ENCODE results near the gene COL12A1. TPM values are rescaled to one million over a fixed set of nuclear protein-coding genes. Genes with fewer than 3 reads are reported as not detected.

Gene COL12A1
- total RNA-seq, 6 experiments from 2014 or later, result 205 to 304 (median 227) TPM

DNA sequence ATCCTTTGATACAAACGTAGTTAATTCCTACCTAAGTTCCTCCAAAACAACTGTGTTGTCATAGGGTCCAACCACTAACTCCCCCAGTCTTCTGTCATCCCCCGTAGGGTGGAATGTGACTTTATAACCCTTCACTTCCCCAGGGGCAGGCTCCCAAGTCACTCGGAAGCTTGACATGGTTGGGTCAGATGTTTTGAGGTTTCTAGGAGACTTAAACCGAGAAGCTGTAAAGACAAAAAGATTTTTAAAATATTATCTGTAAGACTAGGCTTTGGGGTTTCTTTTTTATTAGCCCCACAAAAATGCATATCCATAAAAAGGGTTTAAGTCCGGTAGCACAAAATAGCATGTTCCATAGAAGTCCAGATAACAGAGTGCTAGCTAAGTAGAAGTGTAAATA, 50.2 kb downstream of the COL12A1 start:
- no peak for DNase-seq
- no peaks in the 10 kb centered on the region for H3K9me3 Mint-ChIP-seq
- H3K27ac Mint-ChIP-seq, result 0 out of 2 replicates have a peak overlapping the region, but pooled peaks have one; percentile 16
- H3K36me3 Mint-ChIP-seq (ENCODE audit: low read depth), result peaks cover 68% of the 10 kb centered on the region
- TF ChIP-seq, protein P1, sequence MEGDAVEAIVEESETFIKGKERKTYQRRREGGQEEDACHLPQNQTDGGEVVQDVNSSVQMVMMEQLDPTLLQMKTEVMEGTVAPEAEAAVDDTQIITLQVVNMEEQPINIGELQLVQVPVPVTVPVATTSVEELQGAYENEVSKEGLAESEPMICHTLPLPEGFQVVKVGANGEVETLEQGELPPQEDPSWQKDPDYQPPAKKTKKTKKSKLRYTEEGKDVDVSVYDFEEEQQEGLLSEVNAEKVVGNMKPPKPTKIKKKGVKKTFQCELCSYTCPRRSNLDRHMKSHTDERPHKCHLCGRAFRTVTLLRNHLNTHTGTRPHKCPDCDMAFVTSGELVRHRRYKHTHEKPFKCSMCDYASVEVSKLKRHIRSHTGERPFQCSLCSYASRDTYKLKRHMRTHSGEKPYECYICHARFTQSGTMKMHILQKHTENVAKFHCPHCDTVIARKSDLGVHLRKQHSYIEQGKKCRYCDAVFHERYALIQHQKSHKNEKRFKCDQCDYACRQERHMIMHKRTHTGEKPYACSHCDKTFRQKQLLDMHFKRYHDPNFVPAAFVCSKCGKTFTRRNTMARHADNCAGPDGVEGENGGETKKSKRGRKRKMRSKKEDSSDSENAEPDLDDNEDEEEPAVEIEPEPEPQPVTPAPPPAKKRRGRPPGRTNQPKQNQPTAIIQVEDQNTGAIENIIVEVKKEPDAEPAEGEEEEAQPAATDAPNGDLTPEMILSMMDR (IDR thresholded peaks at IDR 0.05), result no peak
- H3K4me3 Mint-ChIP-seq, result no peak overlapping the region
- H3K27me3 Mint-ChIP-seq (ENCODE audit: insufficient read depth), result no peaks in the 10 kb centered on the region
- peaks cover 49% of the 10 kb centered on the region for H3K4me1 Mint-ChIP-seq (ENCODE audit: low read depth)

DNA sequence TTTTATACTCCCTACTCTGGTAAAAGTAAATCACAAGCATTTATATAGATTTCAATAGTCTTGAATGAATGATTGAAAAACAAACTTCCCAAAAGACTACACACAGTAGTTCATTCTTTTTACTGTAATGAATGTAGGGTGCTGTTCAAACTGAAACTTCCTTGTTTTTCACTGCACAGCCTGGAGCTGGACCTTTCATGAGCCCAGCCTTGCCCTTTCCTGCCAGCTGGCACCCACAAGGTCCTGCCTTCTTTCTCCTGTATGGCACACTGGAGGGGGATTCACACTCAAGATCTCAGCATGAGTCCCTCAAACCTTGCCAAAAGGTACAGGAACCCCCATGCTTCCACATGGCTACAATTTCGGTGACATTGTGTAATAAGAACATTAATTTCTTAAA, 50.9 kb downstream of the COL12A1 start:
- TF ChIP-seq, protein P1 (IDR thresholded peaks at IDR 0.05), result no peak
- Mint-ChIP-seq H3K4me1 (ENCODE audit: low read depth) (peaks cover 49% of the 10 kb centered on the region), H3K27me3 (ENCODE audit: insufficient read depth) (no peaks in the 10 kb centered on the region), H3K36me3 (ENCODE audit: low read depth) (peaks cover 68% of the 10 kb centered on the region), H3K4me3 (no peak overlapping the region), H3K9me3 (no peaks in the 10 kb centered on the region), H3K27ac (no peak overlapping the region)
- no peak for DNase-seq

DNA sequence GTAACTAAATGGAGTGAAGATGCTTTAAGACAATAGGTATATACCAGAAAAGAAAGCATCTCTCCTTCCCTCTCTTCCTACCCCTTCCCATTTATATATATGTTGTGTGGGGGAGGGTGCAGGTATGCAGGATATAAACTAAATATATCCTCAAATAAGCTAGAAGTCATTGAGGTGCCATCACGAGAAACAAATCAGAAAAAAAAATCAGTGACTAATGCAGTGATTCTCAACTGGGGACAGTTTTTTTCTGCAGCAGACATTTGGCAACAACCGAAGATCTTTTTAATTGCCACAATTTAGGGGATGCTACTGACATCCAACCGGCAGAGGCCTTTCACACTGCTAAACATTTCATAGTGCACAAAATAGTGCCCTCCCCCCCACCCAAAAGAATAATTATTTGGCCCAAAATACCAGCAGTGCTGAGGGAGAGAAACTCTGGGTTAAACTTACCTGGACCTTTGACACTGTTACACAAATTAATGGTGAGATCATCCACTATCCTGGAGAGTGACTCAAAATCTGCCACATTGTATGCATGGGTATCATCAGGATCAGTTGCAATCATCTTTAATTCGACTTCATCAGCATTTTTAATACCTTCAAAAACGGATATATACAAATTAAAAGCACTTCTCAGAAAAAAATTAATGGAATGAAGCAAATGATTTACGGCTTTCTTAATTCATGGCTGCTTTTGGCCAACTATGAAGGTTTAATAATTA, 55.0 kb downstream of the COL12A1 start:
- Mint-ChIP-seq H3K4me1 (ENCODE audit: low read depth) (peaks cover 64% of the 10 kb centered on the region), H3K4me3 (peak overlapping the region; percentile 30; the same call in 1 of the 2 replicates), H3K36me3 (ENCODE audit: low read depth) (peaks cover 76% of the 10 kb centered on the region), H3K27ac (peak overlapping the region; percentile 25), H3K9me3 (no peaks in the 10 kb centered on the region), H3K27me3 (ENCODE audit: insufficient read depth) (peaks cover 4% of the 10 kb centered on the region; the same call in 1 of the 2 replicates)
- DNase-seq, result no peak
- TF ChIP-seq, protein P1 (IDR thresholded peaks at IDR 0.05), result no peak

DNA sequence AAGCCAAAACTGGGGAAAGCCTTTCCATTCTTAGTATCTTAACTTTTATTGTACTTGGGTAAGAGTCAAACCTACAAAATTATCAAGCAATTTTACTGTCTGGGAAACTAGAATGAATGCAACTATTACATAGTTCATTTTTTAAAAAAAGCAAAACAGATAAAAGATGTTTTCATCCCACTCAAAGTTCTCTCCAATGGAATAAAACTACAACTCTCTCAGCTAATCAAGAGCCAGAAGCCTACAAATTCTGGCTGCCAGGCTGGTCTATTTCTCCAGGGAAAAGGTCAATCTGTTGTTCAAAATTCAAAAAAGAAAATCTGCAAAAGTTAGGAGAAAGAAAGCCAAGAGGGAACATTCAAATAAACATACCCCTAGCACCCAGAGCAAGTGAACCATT, 56.2 kb downstream of the COL12A1 start:
- TF ChIP-seq, protein P1 (IDR thresholded peaks at IDR 0.05), result no peak
- peaks cover 4% of the 10 kb centered on the region; the same call in 1 of the 2 replicates for H3K27me3 Mint-ChIP-seq (ENCODE audit: insufficient read depth)
- H3K4me1 Mint-ChIP-seq (ENCODE audit: low read depth), result peaks cover 64% of the 10 kb centered on the region
- no peak overlapping the region for H3K4me3 Mint-ChIP-seq
- no peak overlapping the region for H3K27ac Mint-ChIP-seq
- H3K9me3 Mint-ChIP-seq, result no peaks in the 10 kb centered on the region
- H3K36me3 Mint-ChIP-seq (ENCODE audit: low read depth), result peaks cover 68% of the 10 kb centered on the region
- no peak for DNase-seq

DNA sequence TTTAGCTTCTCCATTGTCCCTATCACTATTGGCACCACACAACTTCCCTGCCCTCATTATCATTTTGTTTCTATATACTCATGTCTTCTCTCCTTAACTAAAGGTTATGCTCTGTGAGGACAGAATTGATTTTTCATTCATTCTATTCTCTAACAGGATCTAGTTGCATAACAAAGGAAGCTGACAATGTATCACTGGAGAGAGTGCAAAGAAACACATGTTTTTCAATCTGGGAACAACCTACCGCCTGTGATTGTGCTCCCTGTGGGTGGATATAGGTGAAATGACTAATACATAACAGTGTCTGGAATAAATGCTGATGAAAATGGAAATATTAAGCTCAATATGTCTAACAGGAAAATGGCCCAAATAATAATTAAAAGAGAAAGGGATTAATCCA, 56.6 kb downstream of the COL12A1 start:
- Mint-ChIP-seq H3K4me1 (ENCODE audit: low read depth) (peaks cover 64% of the 10 kb centered on the region), H3K4me3 (peak overlapping the region; percentile 4; the same call in 1 of the 2 replicates), H3K27me3 (ENCODE audit: insufficient read depth) (peaks cover 4% of the 10 kb centered on the region; the same call in 1 of the 2 replicates), H3K9me3 (no peaks in the 10 kb centered on the region), H3K27ac (peak overlapping the region; percentile 7), H3K36me3 (ENCODE audit: low read depth) (peaks cover 66% of the 10 kb centered on the region)
- no peak for DNase-seq
- TF ChIP-seq, protein P1 (IDR thresholded peaks at IDR 0.05), result no peak

Measured in HFFc6 (cell line).